GM19193 (cell line): ENCODE results near the gene TAP2.

Experiments
- POLR2A ChIP-seq: IDR thresholded peaks from 4 replicates; pipeline ENCODE4 v1.6.1; 2011; ENCODE audit not compliant: insufficient read depth, insufficient read length; ENCODE audit errors: extremely low read depth

TAP2 gene

DNA sequence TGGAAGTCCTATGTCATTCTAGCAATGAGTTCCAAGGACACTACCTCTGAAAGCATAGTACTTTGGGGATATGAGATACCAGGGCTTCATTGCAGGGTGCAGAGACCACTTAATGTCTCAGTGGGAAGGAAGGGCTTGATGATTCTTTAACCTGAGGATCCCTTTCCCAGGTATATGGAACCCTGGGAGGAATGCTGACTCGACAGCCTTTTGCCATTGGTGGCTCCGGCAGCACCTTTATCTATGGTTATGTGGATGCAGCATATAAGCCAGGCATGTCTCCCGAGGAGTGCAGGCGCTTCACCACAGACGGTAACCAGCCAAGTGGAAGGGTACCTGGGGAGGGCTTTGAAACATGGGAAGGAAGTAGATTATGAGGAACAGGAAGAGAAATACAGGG lies 19.7 kb upstream of the TAP2 start:
- no peak for TF ChIP-seq POLR2A

GRCh38 chr6:32857156-32857891 lies 18.8 kb upstream of the TAP2 start:
- no peak for TF ChIP-seq POLR2A

GRCh38 chr6:32855467-32856174 lies 17.1 kb upstream of the TAP2 start:
- no peak for TF ChIP-seq POLR2A

DNA sequence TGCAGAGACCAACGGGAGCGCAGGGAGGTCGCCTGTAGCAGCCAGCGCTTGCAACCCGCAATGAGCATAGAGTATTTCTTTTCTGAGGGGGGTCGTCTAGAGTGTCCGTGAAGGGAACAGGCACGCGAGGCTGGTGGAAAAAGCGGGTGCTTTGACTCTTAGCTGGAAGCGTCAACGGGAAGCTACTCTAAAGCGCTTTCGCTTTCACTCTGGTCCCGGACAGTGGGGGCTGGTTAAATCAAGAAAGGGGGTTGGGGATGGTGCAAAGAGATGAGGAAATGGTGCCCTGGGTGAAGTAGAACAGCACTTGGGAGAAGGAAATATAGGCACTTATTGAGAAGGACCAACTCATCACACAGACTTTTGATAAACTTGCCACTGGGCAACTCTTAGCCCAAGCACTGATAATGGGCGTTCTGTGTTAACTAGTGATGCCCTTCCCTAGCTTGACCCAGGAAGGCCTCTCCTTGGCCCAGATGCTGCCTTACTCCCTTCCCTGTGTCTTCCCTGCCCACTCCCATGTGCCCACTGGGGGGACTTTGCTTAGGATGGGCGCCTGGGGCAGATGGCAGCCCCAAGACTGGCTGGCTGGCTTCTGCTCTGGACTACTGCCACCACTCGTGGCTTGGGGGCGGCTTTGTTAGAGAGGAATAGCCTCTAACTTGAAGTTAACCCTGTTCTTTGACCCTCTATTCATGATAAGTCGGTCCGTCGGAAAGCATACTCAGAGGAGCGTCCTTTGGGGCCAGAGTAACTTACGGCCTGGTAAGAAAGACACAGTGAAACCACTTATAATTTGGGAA lies 16.0 kb upstream of the TAP2 start:
- no peak for TF ChIP-seq POLR2A

- peak; percentile 93 for TF ChIP-seq POLR2A
These were observed 15.2 kb upstream of the TAP2 start, which contains the start of the genes PSMB9 and TAP1 for GRCh38 chr6:32853541-32854375. Gene PSMB9 (plus strand): TSS chr6:32854192. CDS start chr6:32854230, 38 bp downstream. Gene TAP1 (minus strand): TSS chr6:32853704. CDS start chr6:32853636, 68 bp downstream.

DNA sequence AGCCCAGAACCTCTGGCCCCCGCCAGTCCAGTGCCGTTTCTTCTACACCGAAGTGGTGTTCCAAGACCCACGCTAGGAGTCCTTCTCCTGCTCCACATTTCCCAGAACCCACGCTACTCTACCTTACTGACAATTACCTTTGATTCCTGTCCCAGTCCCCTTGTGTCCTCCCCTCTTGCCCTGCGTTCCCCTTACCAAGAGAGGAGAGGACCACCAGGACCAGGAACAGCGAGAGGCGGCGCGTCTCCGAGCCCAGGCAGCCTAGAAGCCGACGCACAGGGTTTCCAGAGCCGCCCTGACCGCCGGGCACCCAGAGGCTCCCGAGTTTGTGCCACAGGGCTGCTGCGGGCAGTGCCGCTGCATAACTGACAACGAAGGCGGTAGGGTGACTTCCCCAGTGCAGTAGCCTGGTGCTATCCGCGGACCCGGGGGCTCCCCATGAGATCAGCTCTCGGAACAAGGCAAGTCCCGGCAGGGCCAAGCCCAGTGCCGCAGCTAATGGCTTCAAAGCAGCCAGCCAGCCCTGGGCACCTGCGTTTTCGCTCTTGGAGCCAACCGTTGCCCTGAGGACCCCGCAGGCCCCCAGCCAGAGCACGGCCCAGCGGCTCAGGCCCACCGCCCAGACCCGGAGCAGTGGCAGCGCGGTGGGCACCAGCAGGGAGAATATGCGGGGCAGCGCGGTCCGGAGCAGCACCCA lies 14.5 kb upstream of the TAP2 start:
- TF ChIP-seq POLR2A = no peak

DNA sequence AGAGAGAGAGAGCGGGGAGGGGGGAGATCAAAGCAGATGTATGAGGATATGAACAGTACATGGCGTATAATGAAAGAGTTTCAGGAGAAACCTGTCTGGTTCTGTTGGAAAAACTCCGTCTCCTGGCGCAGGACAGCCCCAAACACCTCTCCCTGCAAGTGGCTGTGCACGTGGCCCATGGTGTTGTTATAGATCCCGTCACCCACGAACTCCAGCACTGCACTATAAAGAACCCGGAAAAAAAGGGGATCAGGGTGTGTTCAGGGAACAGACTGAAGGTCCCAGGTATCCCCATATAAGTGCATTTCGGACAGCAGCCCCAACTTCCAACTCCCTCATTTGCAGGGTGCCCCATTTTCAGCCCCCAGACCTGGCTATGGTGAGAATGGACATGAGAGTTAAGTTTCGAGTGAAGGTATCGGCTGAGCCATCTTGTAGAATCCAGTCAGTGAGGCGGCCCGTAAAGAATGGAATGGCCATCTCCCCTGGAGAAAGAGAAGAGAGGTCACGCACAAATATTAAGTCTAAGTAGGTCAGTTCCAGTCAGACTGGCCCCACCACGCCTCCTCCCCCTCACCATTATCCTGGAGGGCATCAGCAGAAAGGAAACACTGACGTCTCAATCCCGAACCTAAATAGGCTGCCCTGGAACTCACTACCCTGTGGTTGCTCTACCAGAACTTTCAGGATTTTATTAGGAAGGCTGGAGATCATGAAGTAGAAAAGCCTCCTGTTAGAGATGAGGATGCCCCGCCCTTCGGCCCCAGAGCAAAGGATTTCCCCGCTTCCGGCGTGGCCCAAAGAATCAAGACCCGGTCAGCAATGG lies 13.7 kb upstream of the TAP2 start:
- no peak for TF ChIP-seq POLR2A

DNA sequence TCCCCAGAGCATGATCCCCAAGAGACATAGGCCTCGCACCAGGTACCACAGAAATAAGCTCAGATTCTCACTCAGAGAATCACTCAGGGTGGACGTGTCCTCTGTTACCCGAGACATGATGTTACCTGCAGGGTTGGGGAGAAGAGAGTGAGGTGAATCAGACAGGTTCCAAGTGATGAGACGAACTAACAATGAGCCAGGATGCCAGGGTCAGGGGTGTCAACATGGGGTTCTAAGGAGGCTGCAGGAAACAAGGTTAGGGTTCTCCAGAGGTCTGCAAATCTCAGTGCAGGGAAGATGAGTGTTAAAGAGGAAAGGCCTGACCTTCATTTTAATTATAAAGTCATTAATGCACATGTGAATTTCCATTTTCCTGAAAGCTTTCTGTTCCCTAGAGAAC lies 12.5 kb upstream of the TAP2 start:
- TF ChIP-seq POLR2A = peak; percentile 5

DNA sequence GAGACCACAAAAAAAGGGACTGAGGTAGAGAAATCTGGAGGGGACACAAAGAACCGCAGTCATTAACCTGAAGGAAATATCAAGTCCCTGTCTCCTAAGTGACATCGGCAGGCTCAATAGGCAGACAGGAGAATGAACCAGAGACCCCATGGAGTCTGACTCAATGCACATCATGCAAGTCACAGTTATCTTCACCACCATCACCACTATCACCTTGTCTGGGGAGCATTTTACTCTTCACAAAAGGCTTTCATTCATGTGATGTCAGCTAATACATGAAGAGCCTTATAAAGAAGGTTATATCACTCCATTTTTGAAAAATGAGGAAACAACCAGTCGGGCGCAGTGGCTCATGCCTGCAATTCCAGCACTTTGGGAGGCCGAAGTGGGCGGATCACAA lies 10.6 kb upstream of the TAP2 start:
- no peak for TF ChIP-seq POLR2A

- peak; percentile 30 for TF ChIP-seq POLR2A
These were observed 9.3 kb upstream of the TAP2 start for GRCh38 chr6:32847795-32848194.

- no peak for TF ChIP-seq POLR2A
These were observed 8.5 kb upstream of the TAP2 start for GRCh38 chr6:32847004-32847403.

GRCh38 chr6:32845384-32845884 lies 6.9 kb upstream of the TAP2 start:
- peak; percentile 65 for TF ChIP-seq POLR2A
